ENCODE data around the gene LRCH4. TPM values are rescaled to one million over a fixed set of nuclear protein-coding genes. Genes with fewer than 3 reads are reported as not detected.

LRCH4 gene
- polyA plus RNA-seq, 2 of the 4 experiments (the other 2 are of a cell fraction) = 5.5 to 17.1 TPM

GRCh38 chr7:100568176-100568895, 17.6 kb downstream of the LRCH4 start:
- Histone ChIP-seq H3K4me3 (no peak overlapping the region), H3K27ac (no peak overlapping the region), H3K9me3 (no peaks in the 10 kb centered on the region), H3K4me2 (no peak overlapping the region), H3K4me1 (peaks cover 15% of the 10 kb centered on the region; the same call in 2 of the 3 replicates)
- ChIA-PET CTCF (interaction anchor here (0.7 to 14.3 kb wide), 11 partner anchors 8 to 123 kb away, joined by 3 to 273 read pairs (median 4); partner anchors contain the start of genes FBXO24, LRCH4, NYAP1 and SPACDR), POLR2A (interaction anchor here (1.0 kb wide), 1 partner anchor 139 kb away, joined by 7 read pairs; no protein-coding TSS in a partner anchor)
- TF ChIP-seq NFE2L2 (conservative IDR thresholded peaks at IDR 0.05; ENCODE audit: low read length) (no peak), EHF (CRISPR knock-in tag; IDR thresholded peaks at IDR 0.05) (no peak), PHF8 (IDR thresholded peaks at IDR 0.05; ENCODE audit: borderline replicate concordance, low read depth) (no peak), JUN (IDR thresholded peaks at IDR 0.05) (no peak), POLR2A (IDR thresholded peaks at IDR 0.05; ENCODE audit: low read length) (no peak)
- TF ChIP-seq, protein P1, sequence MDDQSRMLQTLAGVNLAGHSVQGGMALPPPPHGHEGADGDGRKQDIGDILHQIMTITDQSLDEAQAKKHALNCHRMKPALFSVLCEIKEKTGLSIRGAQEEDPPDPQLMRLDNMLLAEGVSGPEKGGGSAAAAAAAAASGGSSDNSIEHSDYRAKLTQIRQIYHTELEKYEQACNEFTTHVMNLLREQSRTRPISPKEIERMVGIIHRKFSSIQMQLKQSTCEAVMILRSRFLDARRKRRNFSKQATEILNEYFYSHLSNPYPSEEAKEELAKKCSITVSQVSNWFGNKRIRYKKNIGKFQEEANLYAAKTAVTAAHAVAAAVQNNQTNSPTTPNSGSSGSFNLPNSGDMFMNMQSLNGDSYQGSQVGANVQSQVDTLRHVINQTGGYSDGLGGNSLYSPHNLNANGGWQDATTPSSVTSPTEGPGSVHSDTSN (IDR thresholded peaks at IDR 0.05) = no peak
- FAIRE-seq (no peak), DNase-seq (ENCODE audit: low read depth in 1 of 2, low spot score in 1 of 2) (no peak), ATAC-seq (no peak)
- 87% methylated on average over 4 of the region's 11 CpGs for WGBS (ENCODE audit: missing lambda C conversion rate)

DNA sequence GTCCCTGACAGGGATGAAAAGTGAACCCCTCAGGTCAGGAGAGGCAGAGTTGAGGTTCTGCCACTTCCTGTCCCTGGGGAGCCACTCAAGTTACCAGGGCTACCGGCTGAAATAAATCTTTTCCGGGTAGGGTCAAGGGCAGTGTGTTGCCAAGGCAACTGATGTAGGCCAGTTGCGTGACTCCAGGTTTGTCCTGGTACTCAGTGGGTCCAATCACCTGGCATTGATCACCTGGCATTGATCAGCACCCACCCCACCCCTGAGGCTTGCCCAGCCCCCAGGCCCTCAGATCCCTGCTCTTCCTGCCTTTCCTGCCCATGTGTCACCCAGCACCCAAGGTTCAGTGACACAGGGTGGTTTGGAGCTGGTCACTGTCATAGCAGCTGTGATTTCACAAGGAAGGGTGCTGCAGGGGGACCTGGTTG, 18.2 kb downstream of the LRCH4 start:
- no peak for DNase-seq (ENCODE audit: low read depth in 1 of 2, low spot score in 1 of 2)
- no peak for ATAC-seq
- POLR2A ChIA-PET = no interaction called here

GRCh38 chr7:100567031-100567730, 18.7 kb downstream of the LRCH4 start:
- H3K9me3 ChIP-seq = no peaks in the 10 kb centered on the region
- ATAC-seq = peak in 1 of 2 experiments; percentile 4; a peak in 2 of 6 replicates

More for the DNA sequence above, 18.2 kb downstream of the LRCH4 start:
- H3K27ac ChIP-seq = peak overlapping the region in 1 of 2 experiments; percentile 8; a peak in 1 of 6 replicates
- H3K4me2 ChIP-seq = no peak overlapping the region
- H3K9me3 ChIP-seq = no peaks in the 10 kb centered on the region
- H3K4me1 ChIP-seq = peaks cover 15% of the 10 kb centered on the region; the same call in 2 of the 3 replicates
- no peak for FAIRE-seq
- no peak overlapping the region for H3K4me3 ChIP-seq
- CTCF ChIA-PET = interaction anchor here (0.9 to 14.3 kb wide), 9 partner anchors 8 to 124 kb away, joined by 3 to 273 read pairs (median 5); partner anchors contain the start of genes FBXO24, LRCH4, NYAP1 and SPACDR
- WGBS (ENCODE audit: missing lambda C conversion rate) = no CpG with 5 or more reads among the region's 3 CpGs
- TF ChIP-seq, protein P2, sequence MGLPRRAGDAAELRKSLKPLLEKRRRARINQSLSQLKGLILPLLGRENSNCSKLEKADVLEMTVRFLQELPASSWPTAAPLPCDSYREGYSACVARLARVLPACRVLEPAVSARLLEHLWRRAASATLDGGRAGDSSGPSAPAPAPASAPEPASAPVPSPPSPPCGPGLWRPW (IDR thresholded peaks at IDR 0.05) = no peak
- TF ChIP-seq GATA3 (IDR thresholded peaks at IDR 0.05; ENCODE audit: borderline replicate concordance) = no peak
- no peak for TF ChIP-seq POLR2AphosphoS2 (conservative IDR thresholded peaks at IDR 0.05; ENCODE audit: low read length)
- no peak for TF ChIP-seq FOXS1 (CRISPR knock-in tag; IDR thresholded peaks at IDR 0.05)
- TF ChIP-seq SREBF2 (IDR thresholded peaks at IDR 0.05) = no peak
- TF ChIP-seq BHLHE40 (IDR thresholded peaks at IDR 0.05; ENCODE audit: low read depth, low read length) = no peak
- TF ChIP-seq RCOR1 (IDR thresholded peaks at IDR 0.05; ENCODE audit: low read depth, low read length) = no peak
- no peak for TF ChIP-seq KDM5A (IDR thresholded peaks at IDR 0.05)
- no peak for TF ChIP-seq EHMT2 (IDR thresholded peaks at IDR 0.05; ENCODE audit: low read depth)
- TF ChIP-seq HDAC2 (IDR thresholded peaks at IDR 0.05) = no peak

More at GRCh38 chr7:100567031-100567730, 18.7 kb downstream of the LRCH4 start:
- ChIA-PET CTCF (interaction anchor here (0.9 to 14.3 kb wide), 8 partner anchors 8 to 124 kb away, joined by 3 to 273 read pairs (median 6); partner anchors contain the start of genes FBXO24, LRCH4, MOSPD3 and NYAP1), POLR2A (no interaction called here)
- H3K27ac ChIP-seq = peak overlapping the region in 1 of 2 experiments; percentile 8; a peak in 1 of 6 replicates
- H3K4me3 ChIP-seq = no peak overlapping the region
- H3K4me2 ChIP-seq = no peak overlapping the region
- FAIRE-seq (no peak), DNase-seq (ENCODE audit: low read depth in 1 of 2, low spot score in 1 of 2) (no peak)
- peaks cover 15% of the 10 kb centered on the region; the same call in 2 of the 3 replicates for H3K4me1 ChIP-seq
- TF ChIP-seq CBX2 (IDR thresholded peaks at IDR 0.05; ENCODE audit: borderline replicate concordance, low read depth) (no peak), ZNF302 (CRISPR knock-in tag; IDR thresholded peaks at IDR 0.05) (no peak), REST (IDR thresholded peaks at IDR 0.05) (no peak), FOSB (CRISPR knock-in tag; IDR thresholded peaks at IDR 0.05) (no peak), MAX (IDR thresholded peaks at IDR 0.05) (no peak)
- 89% methylated on average over 9 of the region's 12 CpGs for WGBS (ENCODE audit: missing lambda C conversion rate)

All from A549 (cell line).